ENCODE measurements around the gene DMD. TPM values are rescaled to one million over a fixed set of nuclear protein-coding genes. Genes with fewer than 3 reads are reported as not detected.

Gene DMD
- total RNA-seq, 6 experiments from 2014 or later: 18.7 to 43.4 (median 32.9) TPM

DNA sequence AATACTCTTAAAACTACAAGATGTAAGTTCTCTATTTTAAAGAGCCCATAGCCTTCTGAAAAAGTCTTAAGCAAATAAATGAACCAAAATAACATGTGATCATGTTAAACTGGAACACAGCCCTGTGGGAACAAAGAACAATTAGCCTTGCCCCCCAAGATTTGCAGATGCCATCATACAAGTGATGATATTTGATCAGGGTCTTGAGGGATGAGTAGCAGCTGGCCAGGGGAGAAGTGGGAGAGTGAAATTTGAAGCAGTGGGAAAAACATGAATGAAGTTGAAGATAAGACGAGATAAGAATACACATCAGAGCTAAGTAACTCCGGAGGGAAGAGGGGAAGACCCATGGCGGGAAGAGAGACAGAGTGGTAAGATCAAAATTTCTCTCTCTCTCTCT, 1689.4 kb downstream of the DMD start:
- Histone ChIP-seq H3K27me3 (no peaks in the 10 kb centered on the region), H3K36me3 (no peaks in the 10 kb centered on the region), H3K27ac (no peak overlapping the region), H3K4me1 (no peaks in the 10 kb centered on the region), H3K9me3 (no peaks in the 10 kb centered on the region), H3K4me3 (no peak overlapping the region)
- no peak for DNase-seq
- intact Hi-C loops (cut with DNase I): no loop called here
- TF ChIP-seq, protein P1, sequence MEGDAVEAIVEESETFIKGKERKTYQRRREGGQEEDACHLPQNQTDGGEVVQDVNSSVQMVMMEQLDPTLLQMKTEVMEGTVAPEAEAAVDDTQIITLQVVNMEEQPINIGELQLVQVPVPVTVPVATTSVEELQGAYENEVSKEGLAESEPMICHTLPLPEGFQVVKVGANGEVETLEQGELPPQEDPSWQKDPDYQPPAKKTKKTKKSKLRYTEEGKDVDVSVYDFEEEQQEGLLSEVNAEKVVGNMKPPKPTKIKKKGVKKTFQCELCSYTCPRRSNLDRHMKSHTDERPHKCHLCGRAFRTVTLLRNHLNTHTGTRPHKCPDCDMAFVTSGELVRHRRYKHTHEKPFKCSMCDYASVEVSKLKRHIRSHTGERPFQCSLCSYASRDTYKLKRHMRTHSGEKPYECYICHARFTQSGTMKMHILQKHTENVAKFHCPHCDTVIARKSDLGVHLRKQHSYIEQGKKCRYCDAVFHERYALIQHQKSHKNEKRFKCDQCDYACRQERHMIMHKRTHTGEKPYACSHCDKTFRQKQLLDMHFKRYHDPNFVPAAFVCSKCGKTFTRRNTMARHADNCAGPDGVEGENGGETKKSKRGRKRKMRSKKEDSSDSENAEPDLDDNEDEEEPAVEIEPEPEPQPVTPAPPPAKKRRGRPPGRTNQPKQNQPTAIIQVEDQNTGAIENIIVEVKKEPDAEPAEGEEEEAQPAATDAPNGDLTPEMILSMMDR (IDR thresholded peaks at IDR 0.05): no peak
- no peak for TF ChIP-seq POLR2A (IDR thresholded peaks at IDR 0.05)
- WGBS (ENCODE audit: insufficient coverage, low coverage, low lambda C conversion rate, missing lambda C conversion rate): 62% methylated on average over 3 of the region's 3 CpGs
- ATAC-seq: no peak

DNA sequence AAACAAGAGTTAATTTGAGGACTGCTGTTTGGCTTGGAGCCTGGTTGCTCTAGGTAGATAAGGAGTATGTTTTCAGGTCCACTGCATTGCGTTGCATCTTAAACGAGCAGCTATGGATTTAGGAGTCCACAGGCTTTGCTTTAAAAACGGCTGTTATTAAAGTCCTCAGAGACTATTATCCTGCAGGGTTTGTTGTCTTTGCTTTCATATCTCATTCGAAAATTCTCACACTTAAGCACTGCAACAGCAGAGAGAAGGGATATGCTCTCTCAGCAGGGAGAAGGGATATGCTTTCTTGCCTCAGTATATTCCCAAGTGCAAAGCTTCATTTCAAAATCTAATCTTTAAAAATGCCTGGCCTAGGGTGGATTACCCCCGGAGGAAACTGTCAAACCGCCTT, 1694.8 kb downstream of the DMD start:
- DNase-seq (no peak), ATAC-seq (no peak)
- Histone ChIP-seq H3K27ac (no peak overlapping the region), H3K4me1 (no peaks in the 10 kb centered on the region), H3K36me3 (no peaks in the 10 kb centered on the region), H3K4me3 (no peak overlapping the region), H3K9me3 (no peaks in the 10 kb centered on the region), H3K27me3 (no peaks in the 10 kb centered on the region)
- 46% methylated on average over 4 of the region's 6 CpGs for WGBS (ENCODE audit: insufficient coverage, low coverage, low lambda C conversion rate, missing lambda C conversion rate)
- no peak for TF ChIP-seq POLR2A (IDR thresholded peaks at IDR 0.05)
- TF ChIP-seq, protein P1 (IDR thresholded peaks at IDR 0.05): no peak
- intact Hi-C loops (cut with DNase I): no loop called here

DNA sequence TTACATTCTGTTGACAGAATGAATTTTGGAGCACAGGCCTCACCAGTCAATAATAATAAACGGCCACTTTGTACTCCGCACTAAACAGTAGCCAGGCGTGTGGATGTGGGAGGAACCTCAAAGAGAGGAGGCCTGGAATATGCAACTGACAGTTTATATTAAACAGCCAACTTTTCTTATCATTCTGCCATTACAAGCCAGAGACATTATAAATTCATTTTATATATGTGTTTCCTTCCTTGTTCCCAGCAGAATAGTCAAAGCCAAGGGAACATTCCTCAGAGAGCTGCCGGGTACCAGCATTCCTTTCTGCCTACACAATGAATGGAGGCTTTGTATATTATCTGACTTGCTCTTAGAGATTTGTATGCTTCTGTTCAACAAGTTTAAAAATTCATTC, 1703.0 kb downstream of the DMD start:
- ATAC-seq (peak in 1 of 4 donors; percentile 22), DNase-seq (no peak)
- H3K27me3 ChIP-seq: no peaks in the 10 kb centered on the region
- no peak overlapping the region for H3K27ac ChIP-seq
- TF ChIP-seq, protein P1 (IDR thresholded peaks at IDR 0.05): no peak
- TF ChIP-seq POLR2A (IDR thresholded peaks at IDR 0.05): no peak
- H3K4me1 ChIP-seq: no peaks in the 10 kb centered on the region
- intact Hi-C loops (cut with DNase I): no loop called here
- no peaks in the 10 kb centered on the region for H3K9me3 ChIP-seq
- no peaks in the 10 kb centered on the region for H3K36me3 ChIP-seq
- WGBS (ENCODE audit: insufficient coverage, low coverage, low lambda C conversion rate, missing lambda C conversion rate): 58% methylated on average over 4 of the region's 4 CpGs
- no peak overlapping the region for H3K4me3 ChIP-seq

DNA sequence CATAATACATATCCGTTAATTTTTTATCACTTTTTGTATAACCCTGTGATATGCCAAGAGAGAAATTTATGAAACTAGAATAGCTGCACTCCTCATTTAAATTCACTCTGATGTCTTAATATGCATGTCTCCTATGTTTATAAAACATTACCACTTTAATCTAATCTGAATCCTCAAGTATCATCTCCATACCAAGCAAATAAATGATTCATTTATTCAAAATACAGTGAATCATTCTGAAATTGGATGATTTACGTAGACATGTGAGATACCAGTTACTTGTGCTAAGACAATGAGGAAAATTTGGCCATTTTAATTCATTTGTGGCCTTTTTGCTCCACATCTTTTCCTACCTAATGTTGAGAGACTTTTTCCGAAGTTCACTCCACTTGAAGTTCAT, 1704.4 kb downstream of the DMD start:
- Histone ChIP-seq H3K4me1 (no peaks in the 10 kb centered on the region), H3K36me3 (no peaks in the 10 kb centered on the region), H3K27me3 (no peaks in the 10 kb centered on the region), H3K4me3 (no peak overlapping the region), H3K27ac (no peak overlapping the region), H3K9me3 (no peaks in the 10 kb centered on the region)
- TF ChIP-seq, protein P1 (IDR thresholded peaks at IDR 0.05): no peak
- TF ChIP-seq POLR2A (IDR thresholded peaks at IDR 0.05): no peak
- no peak for ATAC-seq
- no peak for DNase-seq
- WGBS (ENCODE audit: insufficient coverage, low coverage, low lambda C conversion rate, missing lambda C conversion rate): 72% methylated on average over 3 of the region's 3 CpGs
- intact Hi-C loops (cut with DNase I): no loop called here

DNA sequence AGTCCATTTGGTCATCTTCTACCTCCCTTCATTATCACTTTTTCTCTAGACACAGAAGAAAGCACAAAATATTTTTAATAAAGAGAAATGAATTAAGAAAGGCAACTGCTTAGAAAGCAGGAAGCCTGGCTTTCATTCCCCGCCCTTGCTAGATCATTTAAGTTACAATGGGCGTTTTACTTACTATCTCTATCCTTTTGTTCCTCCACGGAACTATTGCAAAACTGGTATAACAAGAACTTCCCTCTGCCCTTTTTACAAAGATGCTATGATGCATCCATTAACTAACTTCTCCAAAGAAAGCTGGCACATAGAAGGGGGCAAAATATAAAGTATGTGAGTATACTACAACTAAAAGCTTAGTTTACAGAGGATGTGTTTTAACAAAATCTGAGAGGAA, 1705.0 kb downstream of the DMD start:
- TF ChIP-seq POLR2A (IDR thresholded peaks at IDR 0.05): no peak
- no peak overlapping the region for H3K27ac ChIP-seq
- H3K36me3 ChIP-seq: no peaks in the 10 kb centered on the region
- H3K4me1 ChIP-seq: no peaks in the 10 kb centered on the region
- intact Hi-C loops (cut with DNase I): no loop called here
- WGBS (ENCODE audit: insufficient coverage, low coverage, low lambda C conversion rate, missing lambda C conversion rate): 43% methylated on average over 3 of the region's 3 CpGs
- DNase-seq (no peak), ATAC-seq (no peak)
- H3K27me3 ChIP-seq: no peaks in the 10 kb centered on the region
- H3K4me3 ChIP-seq: no peak overlapping the region
- no peaks in the 10 kb centered on the region for H3K9me3 ChIP-seq
